Sigmoid colon (tissue), 7 donors: Measurements from ENCODE around the gene ETHE1. TPM values are rescaled to one million over a fixed set of nuclear protein-coding genes. Genes with fewer than 3 reads are reported as not detected.

Source experiments
- DNase-seq: peaks from one replicate; pipeline ENCODE4 v3.0.0-alpha.2; 2019
- H3K27ac ChIP-seq, 4 donors: fragments of 200-600 bp; sonication (generic); one replicate each; pipeline ENCODE4 v1.5.1; 2016 to 2019; ENCODE audit warnings: mild to moderate bottlenecking in 1 of 4
- H3K27me3 ChIP-seq, 3 donors: fragments of 200-600 bp; sonication (generic); one replicate each; pipeline ENCODE4 v1.5.1; 2019; ENCODE audit warnings: mild to moderate bottlenecking in 1 of 3
- H3K36me3 ChIP-seq, 4 donors: fragments of 200-600 bp; sonication (generic); one replicate each; pipeline ENCODE4 v1.5.1; 2016 to 2019
- H3K4me1 ChIP-seq, 4 donors: fragments of 200-600 bp; sonication (generic); one replicate each; pipeline ENCODE4 v1.5.1; 2017 to 2019
- H3K4me3 ChIP-seq, 4 donors: fragments of 200-600 bp; sonication (generic); one replicate each; pipeline ENCODE4 v1.5.1; 2017 to 2019; ENCODE audit warnings: mild to moderate bottlenecking in 2 of 4, moderate library complexity in 1 of 4
- H3K9me3 ChIP-seq, 4 donors: fragments of 200-600 bp in 3 of 4; sonication (generic) in 3 of 4; one replicate each; pipeline versions ENCODE4 v1.5.1 to v1.6.1; 2013 to 2019
- CTCF ChIP-seq, 4 experiments: fragments of 450-650 bp in 3 of 4; fragments of 200-600 bp in 1 of 4; IDR thresholded peaks; one replicate each; pipeline ENCODE4 v1.5.1; 2016 to 2019; ENCODE audit warnings: antibody characterized with exemption in 4 of 4, mild to moderate bottlenecking in 3 of 4, moderate library complexity in 2 of 4
- EP300 ChIP-seq, 4 donors: sonication (generic); formaldehyde crosslinking; IDR thresholded peaks; one replicate each; pipeline ENCODE4 v1.6.1; 2017; ENCODE audit warnings: antibody characterized with exemption in 4 of 4
- POLR2A ChIP-seq, 2 donors: fragments of 450-650 bp; IDR thresholded peaks; one replicate each; pipeline ENCODE4 v1.6.1; 2016; ENCODE audit warnings: antibody characterized with exemption in 2 of 2, mild to moderate bottlenecking in 2 of 2, moderate library complexity in 2 of 2
- POLR2AphosphoS5 ChIP-seq, 4 donors: sonication (generic); formaldehyde crosslinking; IDR thresholded peaks; one replicate each; pipeline ENCODE4 v1.6.1; 2017; ENCODE audit warnings: antibody characterized with exemption in 4 of 4
- WGBS, 2 donors: extraction: QIAGEN DNeasy Blood & Tissue Kit; methylation state at CpG; one replicate each; pipeline ENCODE4 v1.1.7; 2013; 5-methylcytosine and 5-hydroxymethylcytosine counted together
- intact Hi-C: fragments of 100-400 bp; cut with DNase I; formaldehyde crosslinking; loops from one replicate; pipeline ENCODE4 v1.15.1; 2023
- polyA plus RNA-seq, 3 donors: library from polyadenylated mRNA; stranded (reverse); fragments of 200-250 nt; gene quantifications; one replicate each; pipeline ENCODE4 v1.2.3, GENCODE V29; 2013
- total RNA-seq, 4 donors: library from RNA; depleted of rRNA; stranded (reverse); fragments of >200 nt; gene quantifications; one replicate each; pipeline ENCODE4 v1.1.0, GENCODE V29; 2016
- donor health status: healthy with polysubstance abuse.
- donor health status: Bipolar disorder and iron deficiency.
- donor health status: healthy.

Gene ETHE1
- total RNA-seq = 10 to 100 TPM; 40.7 to 57.9 (median 52.1) TPM
- polyA plus RNA-seq = 100 to 1,000 TPM; 429 to 575 (median 512) TPM

- intact Hi-C loops = loop anchor here (5.0 kb wide), 1 partner anchor 65 kb away; no protein-coding TSS in a partner anchor
- Histone ChIP-seq H3K27me3 (no peaks in the 10 kb centered on the region), H3K9me3 (no peaks in the 10 kb centered on the region), H3K4me1 (peaks cover 0 to 34% (median 31%) of the 10 kb centered on the region in 4 donors), H3K36me3 (peaks cover 0 to 4% (median 0%) of the 10 kb centered on the region in 4 donors), H3K27ac (peak within 1 kb of the TSS; percentile 80 to 88 (median 88)), H3K4me3 (peak within 1 kb of the TSS; percentile 58 to 83 (median 82))
- 2 to 5% methylated on average over 54 of the region's 54 CpGs for WGBS, 2 donors
- peak; percentile 93 for DNase-seq
- peak in 1 of 4 experiments; percentile 17 for TF ChIP-seq CTCF (IDR thresholded peaks at IDR 0.05)
- TF ChIP-seq POLR2AphosphoS5 (IDR thresholded peaks at IDR 0.05) = peak; percentile 83 to 95 (median 92)
- no peak for TF ChIP-seq EP300 (IDR thresholded peaks at IDR 0.05)
- peak; percentile 67 to 89 for TF ChIP-seq POLR2A (IDR thresholded peaks at IDR 0.05)
These were observed at the start of gene ETHE1 for GRCh38 chr19:43526884-43527859. Gene ETHE1 (minus strand): TSS chr19:43527201. CDS start chr19:43527177, 24 bp downstream.

- Histone ChIP-seq H3K4me3 (peak overlapping the region; percentile 16 to 77 (median 50)), H3K27me3 (no peaks in the 10 kb centered on the region), H3K9me3 (no peaks in the 10 kb centered on the region), H3K36me3 (peaks cover 0 to 8% (median 0%) of the 10 kb centered on the region in 4 donors), H3K4me1 (peaks cover 0 to 31% (median 28%) of the 10 kb centered on the region in 4 donors), H3K27ac (peak overlapping the region; percentile 69 to 86 (median 78))
- DNase-seq = no peak
- 70 to 74% methylated on average over 37 of the region's 37 CpGs for WGBS, 2 donors
- TF ChIP-seq POLR2AphosphoS5 (IDR thresholded peaks at IDR 0.05) = no peak
- no peak for TF ChIP-seq CTCF (IDR thresholded peaks at IDR 0.05)
- TF ChIP-seq EP300 (IDR thresholded peaks at IDR 0.05) = no peak
- no peak for TF ChIP-seq POLR2A (IDR thresholded peaks at IDR 0.05)
- intact Hi-C loops = loop anchor here (1.0 kb wide), 1 partner anchor 20 kb away; the partner anchor contains the start of genes IRGQ and ZNF576
These were observed 49.2 kb upstream of the ETHE1 start for GRCh38 chr19:43575955-43576878.

GRCh38 chr19:43575156-43575950 is 48.4 kb upstream of the ETHE1 start, which contains the start of the genes PINLYP and XRCC1:
Gene PINLYP (plus strand): TSS chr19:43575801. CDS start chr19:43577192, 1,391 bp downstream.
Gene XRCC1 (minus strand): TSS chr19:43575527. CDS start chr19:43575458, 69 bp downstream.
- peak in 1 of 4 donors; percentile 26 for TF ChIP-seq EP300 (IDR thresholded peaks at IDR 0.05)
- peak in 1 of 2 donors; percentile 37 for TF ChIP-seq POLR2A (IDR thresholded peaks at IDR 0.05)
- no peak for TF ChIP-seq CTCF (IDR thresholded peaks at IDR 0.05)
- peak; percentile 66 to 82 (median 80) for TF ChIP-seq POLR2AphosphoS5 (IDR thresholded peaks at IDR 0.05)
- peak; percentile 99 for DNase-seq
- H3K4me1 ChIP-seq = peaks cover 0 to 23% (median 20%) of the 10 kb centered on the region in 4 donors
- intact Hi-C loops = loop anchor here (1.0 kb wide), 1 partner anchor 21 kb away; the partner anchor contains the start of genes IRGQ and ZNF576
- WGBS, 2 donors = 0% methylated on average over 51 of the region's 51 CpGs
- H3K36me3 ChIP-seq = peaks cover 0 to 9% (median 0%) of the 10 kb centered on the region in 4 donors
- no peaks in the 10 kb centered on the region for H3K27me3 ChIP-seq
- no peaks in the 10 kb centered on the region for H3K9me3 ChIP-seq
- peak within 1 kb of the TSS; percentile 86 to 88 (median 86) for H3K27ac ChIP-seq
- H3K4me3 ChIP-seq = peak within 1 kb of the TSS; percentile 58 to 79 (median 76)
